ENCODE measurements around the gene ZNF653. TPM values are rescaled to one million over a fixed set of nuclear protein-coding genes. Genes with fewer than 3 reads are reported as not detected.
A peak's percentile ranks its signal among the peaks of the same experiment; 100 is the strongest.
"Not testable (repeated sequence)": the region's sequence is repeated elsewhere in the genome, so short reads cannot be mapped to it uniquely, and the experiment has no call there.

ZNF653 gene
- total RNA-seq, 3 donors from 2014 or later, result 12.3 to 16.9 (median 13.9) TPM

GRCh38 chr19:11448410-11448809 is 57.2 kb downstream of the ZNF653 start:
- Mint-ChIP-seq H3K4me3 (no peak overlapping the region), H3K9me3 (no peaks in the 10 kb centered on the region), H3K27me3 (ENCODE audit: low read depth) (no peaks in the 10 kb centered on the region), H3K36me3 (ENCODE audit: insufficient read depth) (peaks cover 4% of the 10 kb centered on the region), H3K4me1 (ENCODE audit: low read depth) (no peaks in the 10 kb centered on the region)
- DNase-seq (no peak), ATAC-seq (no peak)

- H3K4me3 Mint-ChIP-seq, result no peak overlapping the region
- no peaks in the 10 kb centered on the region for H3K9me3 Mint-ChIP-seq
- H3K4me1 Mint-ChIP-seq (ENCODE audit: low read depth), result no peaks in the 10 kb centered on the region
- DNase-seq, result no peak
- ATAC-seq, result no peak
- H3K36me3 Mint-ChIP-seq (ENCODE audit: insufficient read depth), result peaks cover 4% of the 10 kb centered on the region
- H3K27me3 Mint-ChIP-seq (ENCODE audit: low read depth), result no peaks in the 10 kb centered on the region
Measured at GRCh38 chr19:11447347-11448262, 58.0 kb downstream of the ZNF653 start.

- ATAC-seq (peak; percentile 53 to 75), DNase-seq (peak; percentile 44)
- peaks cover 9% of the 10 kb centered on the region for H3K36me3 Mint-ChIP-seq (ENCODE audit: insufficient read depth)
- no peak overlapping the region for H3K4me3 Mint-ChIP-seq
- no peaks in the 10 kb centered on the region for H3K9me3 Mint-ChIP-seq
- H3K4me1 Mint-ChIP-seq (ENCODE audit: low read depth), result peaks cover 2% of the 10 kb centered on the region
- no peaks in the 10 kb centered on the region for H3K27me3 Mint-ChIP-seq (ENCODE audit: low read depth)
Measured at GRCh38 chr19:11446652-11447301, 58.9 kb downstream of the ZNF653 start.

- no peak overlapping the region for H3K4me3 Mint-ChIP-seq
- no peaks in the 10 kb centered on the region for H3K9me3 Mint-ChIP-seq
- ATAC-seq (no peak), DNase-seq (no peak)
- H3K27me3 Mint-ChIP-seq (ENCODE audit: low read depth), result no peaks in the 10 kb centered on the region
- H3K4me1 Mint-ChIP-seq (ENCODE audit: low read depth), result peaks cover 2% of the 10 kb centered on the region
- peaks cover 9% of the 10 kb centered on the region for H3K36me3 Mint-ChIP-seq (ENCODE audit: insufficient read depth)
Measured at GRCh38 chr19:11446271-11446651, 59.4 kb downstream of the ZNF653 start.

DNA sequence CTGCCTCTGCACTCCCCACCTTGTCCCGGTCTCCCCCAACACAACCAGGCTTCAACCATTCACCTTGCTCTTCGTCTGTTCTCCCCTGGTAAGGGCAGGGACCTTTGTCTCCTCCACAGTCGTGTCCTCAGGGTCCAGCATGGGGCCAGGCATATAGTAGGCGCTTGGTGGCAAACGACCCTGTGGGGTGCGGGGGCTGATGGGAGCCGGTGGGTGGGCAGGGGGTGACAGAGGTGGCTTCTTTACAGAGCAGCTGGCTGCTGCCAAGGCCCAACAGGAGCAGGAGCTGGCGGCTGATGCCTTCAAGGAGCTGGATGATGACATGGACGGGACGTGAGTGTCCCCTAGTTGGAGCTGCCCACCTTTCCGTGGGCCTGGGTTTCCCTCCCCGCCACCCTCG is 60.5 kb downstream of the ZNF653 start:
- H3K27me3 Mint-ChIP-seq (ENCODE audit: low read depth), result no peaks in the 10 kb centered on the region
- no peak for ATAC-seq
- H3K4me3 Mint-ChIP-seq, result no peak overlapping the region
- H3K4me1 Mint-ChIP-seq (ENCODE audit: low read depth), result peaks cover 2% of the 10 kb centered on the region
- DNase-seq, result no peak
- no peaks in the 10 kb centered on the region for H3K9me3 Mint-ChIP-seq
- peaks cover 13% of the 10 kb centered on the region for H3K36me3 Mint-ChIP-seq (ENCODE audit: insufficient read depth)

DNA sequence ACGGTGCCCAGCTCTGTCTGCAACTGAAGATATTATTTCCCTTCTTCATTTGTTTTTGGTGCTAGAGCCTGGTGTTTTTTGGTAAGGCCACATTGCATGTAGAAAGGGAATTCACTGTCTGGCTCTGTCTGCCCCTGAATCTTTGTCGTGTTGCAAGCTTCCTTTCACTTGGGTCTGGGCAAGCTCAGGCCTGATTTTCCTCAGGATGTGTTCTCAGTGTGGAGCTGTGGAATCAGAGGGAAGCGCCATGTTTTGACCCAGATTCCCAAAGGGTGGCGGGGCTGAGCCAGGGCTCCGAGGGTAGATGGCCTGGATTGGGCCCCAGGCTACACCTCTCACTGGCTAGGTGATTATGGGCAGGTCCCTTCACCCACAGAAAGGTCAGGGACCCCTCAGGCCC is 61.6 kb downstream of the ZNF653 start:
- peaks cover 2% of the 10 kb centered on the region for H3K4me1 Mint-ChIP-seq (ENCODE audit: low read depth)
- peaks cover 13% of the 10 kb centered on the region for H3K36me3 Mint-ChIP-seq (ENCODE audit: insufficient read depth)

GRCh38 chr19:11437955-11438354 is 67.7 kb downstream of the ZNF653 start:
- Mint-ChIP-seq H3K36me3 (ENCODE audit: insufficient read depth) (peaks cover 21% of the 10 kb centered on the region), H3K4me3 (peak overlapping the region; percentile 100)
- DNase-seq, result no peak

More for the DNA sequence above, 61.6 kb downstream of the ZNF653 start:
- no peaks in the 10 kb centered on the region for H3K27me3 Mint-ChIP-seq (ENCODE audit: low read depth)
- no peak overlapping the region for H3K4me3 Mint-ChIP-seq
- no peak for DNase-seq
- H3K9me3 Mint-ChIP-seq, result no peaks in the 10 kb centered on the region
- ATAC-seq, result no peak

DNA sequence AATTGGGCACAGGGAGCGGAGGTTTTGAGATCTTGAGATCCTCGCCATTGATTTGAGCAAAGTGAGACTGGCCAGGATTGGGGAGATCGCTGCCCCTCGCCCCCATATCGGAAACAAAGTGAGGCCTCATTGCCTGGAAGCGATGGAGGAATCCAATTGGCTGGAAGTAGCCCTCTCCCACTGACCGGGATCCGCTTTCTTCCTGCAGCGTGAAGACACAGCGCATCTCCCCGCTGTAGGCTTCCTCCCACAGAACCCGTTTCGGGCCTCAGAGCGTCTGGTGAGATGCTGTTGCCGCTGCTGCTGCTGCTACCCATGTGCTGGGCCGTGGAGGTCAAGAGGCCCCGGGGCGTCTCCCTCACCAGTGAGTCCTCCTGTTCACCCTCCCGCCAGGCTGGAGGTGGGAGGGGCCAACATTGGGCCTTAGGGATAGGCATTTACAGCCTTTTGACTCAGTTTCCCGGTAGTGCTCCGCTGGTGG is 69.8 kb downstream of the ZNF653 start:
- peaks cover 12% of the 10 kb centered on the region for H3K36me3 Mint-ChIP-seq (ENCODE audit: insufficient read depth)
- peak overlapping the region; percentile 100 for H3K4me3 Mint-ChIP-seq
- no peaks in the 10 kb centered on the region for H3K27me3 Mint-ChIP-seq (ENCODE audit: low read depth)
- H3K9me3 Mint-ChIP-seq, result no peaks in the 10 kb centered on the region
- peaks cover 20% of the 10 kb centered on the region for H3K4me1 Mint-ChIP-seq (ENCODE audit: low read depth)
- ATAC-seq (no peak), DNase-seq (no peak)

More at GRCh38 chr19:11437955-11438354, 67.7 kb downstream of the ZNF653 start:
- H3K27me3 Mint-ChIP-seq (ENCODE audit: low read depth), result no peaks in the 10 kb centered on the region
- ATAC-seq, result no peak
- no peaks in the 10 kb centered on the region for H3K9me3 Mint-ChIP-seq
- H3K4me1 Mint-ChIP-seq (ENCODE audit: low read depth), result peaks cover 22% of the 10 kb centered on the region

DNA sequence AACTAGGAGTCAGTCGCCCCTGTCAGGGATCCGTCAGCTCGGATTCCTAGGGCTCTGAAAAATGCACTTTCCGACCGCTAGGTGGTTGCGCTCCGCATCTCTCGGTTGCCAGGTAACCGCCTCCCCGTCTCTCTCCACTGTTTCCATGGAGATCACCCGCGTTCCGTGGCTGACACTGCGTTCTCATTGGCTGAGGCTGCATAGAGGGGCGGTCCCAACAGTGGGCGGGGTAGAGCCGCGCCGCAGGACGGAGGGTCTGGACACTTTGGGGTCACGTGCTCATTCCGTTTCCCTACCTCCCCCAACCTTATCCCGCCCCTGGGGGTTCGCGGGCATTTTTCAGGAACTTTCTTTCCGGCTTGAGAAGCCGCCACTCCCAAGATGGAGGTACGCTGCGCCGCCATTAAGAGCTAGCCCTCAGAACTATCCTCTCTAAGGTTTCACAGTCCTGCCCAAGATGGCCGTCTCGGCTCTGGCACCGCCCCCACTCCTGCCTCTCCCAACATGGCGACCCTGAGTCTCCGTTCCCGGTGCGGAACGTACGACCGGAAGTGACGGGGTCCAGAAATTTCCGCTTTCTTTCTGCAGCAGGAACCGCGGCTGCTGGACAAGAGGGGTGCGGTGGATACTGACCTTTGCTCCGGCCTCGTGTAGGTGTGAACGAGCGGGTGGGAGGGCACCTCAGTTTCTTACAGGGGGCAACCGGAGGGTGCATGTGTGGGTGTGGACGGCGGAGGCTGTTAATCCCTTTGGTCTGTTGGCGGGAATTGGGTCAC is 70.4 kb downstream of the ZNF653 start, which contains the start of the genes ODAD3 and PRKCSH:
Gene ODAD3 (minus strand): TSS at position 65 of the 776 bp plus-strand sequence. CDS start 105 bp downstream, outside the sequence.
Gene PRKCSH (plus strand): TSS at position 579 of the 776 bp plus-strand sequence. CDS start 483 bp downstream, outside the sequence.
- Mint-ChIP-seq H3K27me3 (ENCODE audit: low read depth) (peaks cover 1% of the 10 kb centered on the region), H3K4me3 (peak within 1 kb of the TSS; percentile 100), H3K4me1 (ENCODE audit: low read depth) (peaks cover 20% of the 10 kb centered on the region), H3K9me3 (no peaks in the 10 kb centered on the region), H3K36me3 (ENCODE audit: insufficient read depth) (peaks cover 8% of the 10 kb centered on the region)
- ATAC-seq, result peak; percentile 94 to 97
- DNase-seq, result peak; percentile 96

- ATAC-seq (peak; percentile 9 to 13), DNase-seq (no peak)
- H3K9me3 Mint-ChIP-seq, result no peaks in the 10 kb centered on the region
- H3K4me3 Mint-ChIP-seq, result peak overlapping the region; percentile 100
- peaks cover 8% of the 10 kb centered on the region for H3K36me3 Mint-ChIP-seq (ENCODE audit: insufficient read depth)
- H3K27me3 Mint-ChIP-seq (ENCODE audit: low read depth), result peaks cover 2% of the 10 kb centered on the region
- H3K4me1 Mint-ChIP-seq (ENCODE audit: low read depth), result peaks cover 20% of the 10 kb centered on the region
Measured at GRCh38 chr19:11434703-11435056, 71.0 kb downstream of the ZNF653 start.

GRCh38 chr19:11433526-11433925 is 72.1 kb downstream of the ZNF653 start:
- not testable (repeated sequence) for H3K36me3 Mint-ChIP-seq (ENCODE audit: insufficient read depth); ATAC-seq; DNase-seq; H3K27me3 Mint-ChIP-seq (ENCODE audit: low read depth); H3K4me3 Mint-ChIP-seq; H3K9me3 Mint-ChIP-seq
- H3K4me1 Mint-ChIP-seq (ENCODE audit: low read depth), result peaks cover 20% of the 10 kb centered on the region

All from activated T-cell treated with anti-CD3 and anti-CD28 coated beads, Interleukin-2, amount 50 U/mL, for 4 hours (primary cell).